HG03469 (cell line): ENCODE data around the gene ZNF500.
"Not testable (repeated sequence)": the region's sequence is repeated elsewhere in the genome, so short reads cannot be mapped to it uniquely, and the experiment has no call there.

Experiments used
- ATAC-seq: cut with Tn5 transposase; IDR thresholded peaks from one replicate; pipeline ENCODE4 v1.9.1; 2021; ENCODE audit warnings: mild to moderate bottlenecking, moderate library complexity, moderate number of reproducible peaks; ENCODE audit not compliant: unreplicated experiment

ZNF500 gene

GRCh38 chr16:4746991-4747574 is 19.9 kb downstream of the ZNF500 start:
- ATAC-seq: no peak

GRCh38 chr16:4746215-4746614 is 20.7 kb downstream of the ZNF500 start:
- ATAC-seq: no peak

- ATAC-seq: no peak
Measured at GRCh38 chr16:4745274-4745569, 21.7 kb downstream of the ZNF500 start.

- ATAC-seq: no peak
Measured at GRCh38 chr16:4744555-4745273, 22.2 kb downstream of the ZNF500 start.

GRCh38 chr16:4743226-4743878 is 23.6 kb downstream of the ZNF500 start:
- no peak for ATAC-seq

- ATAC-seq: not testable (repeated sequence)
Measured at GRCh38 chr16:4738370-4738769, 28.6 kb downstream of the ZNF500 start.

- no peak for ATAC-seq
Measured at GRCh38 chr16:4737545-4737944, 29.4 kb downstream of the ZNF500 start.

GRCh38 chr16:4736546-4736945 is 30.4 kb downstream of the ZNF500 start:
- ATAC-seq: no peak

GRCh38 chr16:4734730-4735535 is 32.0 kb downstream of the ZNF500 start:
- no peak for ATAC-seq

GRCh38 chr16:4734063-4734729 is 32.8 kb downstream of the ZNF500 start, which contains the start of the genes ANKS3 and DNAAF8:
Gene ANKS3, minus strand, starts transcription at chr16:4734271. Its CDS starts 4,122 bp downstream, at chr16:4730149.
Gene DNAAF8, plus strand, starts transcription at chr16:4734537. Its CDS starts 1,978 bp downstream, at chr16:4736515.
- ATAC-seq: peak; percentile 53

- ATAC-seq: no peak
Measured at GRCh38 chr16:4733747-4734062, 33.3 kb downstream of the ZNF500 start.

- no peak for ATAC-seq
Measured at GRCh38 chr16:4733211-4733742, 33.7 kb downstream of the ZNF500 start.

- ATAC-seq: no peak
Measured at GRCh38 chr16:4729876-4730275, 37.1 kb downstream of the ZNF500 start.

GRCh38 chr16:4728676-4729075 is 38.3 kb downstream of the ZNF500 start:
- ATAC-seq: no peak

- ATAC-seq: no peak
Measured at GRCh38 chr16:4726616-4727015, 40.3 kb downstream of the ZNF500 start.

- ATAC-seq: no peak
Measured at GRCh38 chr16:4724661-4725270, 42.2 kb downstream of the ZNF500 start.

- no peak for ATAC-seq
Measured at GRCh38 chr16:4723071-4723767, 43.7 kb downstream of the ZNF500 start.

GRCh38 chr16:4718466-4718865 is 48.5 kb downstream of the ZNF500 start:
- ATAC-seq: no peak

- ATAC-seq: no peak
Measured at GRCh38 chr16:4714996-4715395, 52.0 kb downstream of the ZNF500 start.
